ENCODE measurements around the gene RAF1. TPM values are rescaled to one million over a fixed set of nuclear protein-coding genes. Genes with fewer than 3 reads are reported as not detected.

Gene RAF1
- total and polyA plus RNA-seq, 2 donors (not counting 3 experiments of a cell fraction or from before 2014, with no cell fraction given) = 73.8 to 86.2 TPM

DNA sequence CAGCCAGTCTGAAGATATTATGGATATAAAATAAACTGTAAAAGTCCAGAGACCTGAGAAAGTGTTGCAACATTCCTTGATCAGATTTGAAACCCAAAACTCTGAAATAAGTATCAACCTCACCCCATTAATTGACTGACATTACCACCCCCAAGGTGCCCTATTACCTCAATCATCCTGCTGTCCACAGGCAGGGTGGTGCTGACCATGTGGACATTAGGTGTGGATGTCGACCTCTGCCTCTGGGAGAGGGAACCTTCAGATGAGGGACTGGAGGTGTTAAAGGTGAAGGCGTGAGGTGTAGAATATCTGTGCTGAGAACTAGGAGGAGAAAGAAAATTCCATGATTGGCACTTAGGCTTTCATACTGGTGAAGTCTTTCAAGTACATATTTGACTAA, 59.9 kb downstream of the RAF1 start:
- Histone ChIP-seq H3K27ac (ENCODE audit: insufficient read depth, low read depth, low read length) (no peak overlapping the region), H3K9me1 (replicated peaks; ENCODE audit: control insufficient read depth, extremely low read depth, insufficient read depth, low read length) (no peaks in the 10 kb centered on the region), H4K20me1 (replicated peaks; ENCODE audit: control insufficient read depth, extremely low read depth, insufficient read depth, low read length) (no peaks in the 10 kb centered on the region), H3K36me3 (ENCODE audit: control insufficient read depth in 2 of 2, extremely low read depth in 1 of 2, insufficient read depth in 2 of 2, low read length in 2 of 2) (peaks cover 15 to 29% of the 10 kb centered on the region in 2 experiments), H3K4me1 (ENCODE audit: control insufficient read depth, extremely low read depth, insufficient read depth, low read length) (peaks cover 6% of the 10 kb centered on the region), H3K4me3 (replicated peaks in 1 of 3; ENCODE audit: insufficient read depth in 1 of 3, low read depth in 1 of 3, low read length in 3 of 3) (no peak overlapping the region), H3K9me3 (replicated peaks; ENCODE audit: control insufficient read depth, insufficient read depth, low read length) (no peaks in the 10 kb centered on the region), H3K79me2 (ENCODE audit: control insufficient read depth, insufficient read depth, low read length) (no peaks in the 10 kb centered on the region), H3K4me2 (ENCODE audit: insufficient read depth, low read length) (no peak overlapping the region), H3K9ac (replicated peaks; ENCODE audit: extremely low read depth, insufficient read depth, low read length) (no peak overlapping the region), H2AFZ (ENCODE audit: low read depth, low read length) (no peak overlapping the region), H3K27me3 (ENCODE audit: control insufficient read depth in 2 of 2, insufficient read depth in 2 of 2, low read length in 2 of 2) (no peaks in the 10 kb centered on the region)
- ChIA-PET POLR2A (no interaction called here), CTCF (no interaction called here)
- DNase-seq (ENCODE audit: low read depth, low spot score) = no peak
- no TSS peak for BruUV-seq (replicated peaks)
- dilution Hi-C loops (cut with MboI; ENCODE audit: extremely low pct_ligation_motif_present, low sequenced_read_pairs) = no loop called here
- intact Hi-C loops (cut with micrococcal nuclease) = no loop called here
- no peak for FAIRE-seq
- TF ChIP-seq CTCF (IDR thresholded peaks at IDR 0.05; ENCODE audit: extremely low read depth in 1 of 2, insufficient read depth in 1 of 2, low read depth in 1 of 2, low read length in 2 of 2) (no peak), FOS (IDR thresholded peaks at IDR 0.05; ENCODE audit: borderline replicate concordance, insufficient read depth, low read length) (no peak), POLR2A (IDR thresholded peaks at IDR 0.05; ENCODE audit: low read depth, low read length) (no peak), GATA2 (IDR thresholded peaks at IDR 0.05; ENCODE audit: insufficient read depth, insufficient read length, low read depth, low read length) (no peak), POLR2AphosphoS5 (IDR thresholded peaks at IDR 0.05; ENCODE audit: insufficient read depth, low read depth, low read length) (no peak), EZH2 (IDR thresholded peaks at IDR 0.05; ENCODE audit: borderline replicate concordance, low read depth, low read length, severe bottlenecking) (no peak), JUN (IDR thresholded peaks at IDR 0.05; ENCODE audit: borderline replicate concordance, insufficient read depth, insufficient read length, low read depth) (no peak), MYC (IDR thresholded peaks at IDR 0.05; ENCODE audit: low read depth, low read length) (no peak)
- TF ChIP-seq, protein P1, sequence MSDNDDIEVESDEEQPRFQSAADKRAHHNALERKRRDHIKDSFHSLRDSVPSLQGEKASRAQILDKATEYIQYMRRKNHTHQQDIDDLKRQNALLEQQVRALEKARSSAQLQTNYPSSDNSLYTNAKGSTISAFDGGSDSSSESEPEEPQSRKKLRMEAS (IDR thresholded peaks at IDR 0.05; ENCODE audit: insufficient read depth, insufficient read length) = no peak

Data from endothelial cell of umbilical vein (primary cell).